Measurements from ENCODE around the gene PLEKHM1. TPM values are rescaled to one million over a fixed set of nuclear protein-coding genes. Genes with fewer than 3 reads are reported as not detected.
"Not testable (repeated sequence)": the region's sequence is repeated elsewhere in the genome, so short reads cannot be mapped to it uniquely, and the experiment has no call there.

Gene PLEKHM1
- total and polyA plus RNA-seq, 2 donors (not counting 3 experiments of a cell fraction or from before 2014, with no cell fraction given): 29.7 to 52.0 TPM

DNA sequence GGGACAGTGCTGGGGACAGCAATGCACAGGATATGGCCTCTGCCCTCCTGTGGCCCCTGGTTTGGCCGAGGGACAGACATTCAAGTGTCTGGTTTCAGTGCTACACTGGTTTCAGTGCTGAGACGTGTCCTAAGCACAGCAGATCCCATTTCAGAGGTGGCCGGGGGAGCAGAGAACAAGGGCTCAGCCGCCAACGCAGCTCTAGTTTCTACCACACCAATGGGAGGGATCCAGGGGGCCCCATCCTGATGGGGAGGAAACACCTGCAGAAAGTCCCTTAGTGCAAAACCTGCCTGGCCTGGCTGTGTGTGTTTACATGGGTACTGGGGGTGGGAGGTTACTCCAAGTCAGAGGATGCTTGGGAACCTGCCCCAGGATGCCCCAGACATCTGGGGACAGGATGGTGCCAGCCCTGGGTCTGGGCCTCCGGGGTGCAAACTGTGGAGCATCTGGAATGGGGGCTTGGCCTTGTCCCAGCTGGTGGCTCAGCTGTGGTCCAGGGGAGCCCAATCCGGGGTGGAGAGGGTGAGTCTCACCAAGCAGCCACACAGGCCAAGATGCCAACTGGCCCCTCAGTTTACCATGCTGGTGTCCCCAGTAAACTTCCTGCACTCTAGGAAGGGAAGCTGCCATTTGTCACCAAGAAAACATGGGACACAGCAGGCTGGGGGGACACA lies 49.5 kb downstream of the PLEKHM1 start:
- H4K20me1 ChIP-seq (replicated peaks; ENCODE audit: control insufficient read depth, extremely low read depth, insufficient read depth, low read length); H3K4me3 ChIP-seq (replicated peaks in 1 of 3; ENCODE audit: insufficient read depth in 1 of 3, low read depth in 1 of 3, low read length in 3 of 3); H3K27me3 ChIP-seq (ENCODE audit: control insufficient read depth in 2 of 2, insufficient read depth in 2 of 2, low read length in 2 of 2); H3K9ac ChIP-seq (replicated peaks; ENCODE audit: extremely low read depth, insufficient read depth, low read length); H3K9me3 ChIP-seq (replicated peaks; ENCODE audit: control insufficient read depth, insufficient read depth, low read length); dilution Hi-C loops (cut with MboI; ENCODE audit: extremely low pct_ligation_motif_present, low sequenced_read_pairs); intact Hi-C loops (cut with micrococcal nuclease); H3K9me1 ChIP-seq (replicated peaks; ENCODE audit: control insufficient read depth, extremely low read depth, insufficient read depth, low read length); POLR2A ChIA-PET; BruUV-seq (replicated peaks); H2AFZ ChIP-seq (ENCODE audit: low read depth, low read length); FAIRE-seq; H3K36me3 ChIP-seq (ENCODE audit: control insufficient read depth in 2 of 2, extremely low read depth in 1 of 2, insufficient read depth in 2 of 2, low read length in 2 of 2); H3K4me2 ChIP-seq (ENCODE audit: insufficient read depth, low read length); H3K79me2 ChIP-seq (ENCODE audit: control insufficient read depth, insufficient read depth, low read length): not testable (repeated sequence)
- CTCF ChIA-PET: interaction anchor here (1.0 kb wide), 1 partner anchor 13 kb away, joined by 3 read pairs; no protein-coding TSS in a partner anchor
- Histone ChIP-seq H3K4me1 (ENCODE audit: control insufficient read depth, extremely low read depth, insufficient read depth, low read length) (peaks cover 20% of the 10 kb centered on the region), H3K27ac (ENCODE audit: insufficient read depth, low read depth, low read length) (peak overlapping the region; percentile 8)
- peak; percentile 76 for DNase-seq (ENCODE audit: low read depth, low spot score)

DNA sequence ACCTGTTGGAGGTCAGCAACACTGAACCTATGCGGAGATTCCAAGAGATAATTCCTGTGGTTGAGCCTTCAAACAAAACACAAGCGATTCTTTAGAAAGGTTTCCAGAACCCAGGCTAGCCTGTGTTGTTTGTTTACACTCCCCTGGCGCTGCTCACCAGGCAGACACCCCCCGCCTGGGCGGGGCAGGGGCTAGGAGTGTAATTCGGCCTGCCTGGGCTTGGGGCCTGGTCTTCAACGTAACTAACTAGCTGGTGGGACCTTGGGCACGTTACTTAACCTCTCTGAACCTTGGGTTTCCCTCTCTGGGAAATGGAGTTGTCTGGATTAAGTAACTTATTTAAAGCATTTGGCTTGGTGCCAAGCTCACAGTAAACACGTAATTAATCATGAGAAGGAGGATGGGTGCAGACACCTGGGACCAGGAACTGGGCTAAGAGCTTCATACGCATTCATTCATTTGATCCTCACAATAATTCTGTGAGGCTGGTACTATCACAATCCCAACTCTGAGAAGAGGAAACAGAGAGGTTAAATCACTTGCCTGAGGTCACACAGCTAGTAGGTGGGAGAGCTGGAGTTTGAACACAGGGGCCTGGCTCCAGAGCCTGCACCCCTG lies 50.3 kb downstream of the PLEKHM1 start:
- POLR2A ChIA-PET: no interaction called here
- H3K4me3 ChIP-seq (replicated peaks in 1 of 3; ENCODE audit: insufficient read depth in 1 of 3, low read depth in 1 of 3, low read length in 3 of 3): no peak overlapping the region
- H3K9me1 ChIP-seq (replicated peaks; ENCODE audit: control insufficient read depth, extremely low read depth, insufficient read depth, low read length): no peaks in the 10 kb centered on the region
- dilution Hi-C loops (cut with MboI; ENCODE audit: extremely low pct_ligation_motif_present, low sequenced_read_pairs) (no loop called here), intact Hi-C loops (cut with micrococcal nuclease) (no loop called here)
- peak overlapping the region; percentile 8 for H3K27ac ChIP-seq (ENCODE audit: insufficient read depth, low read depth, low read length)
- no TSS peak for BruUV-seq (replicated peaks)
- peak; percentile 55 for DNase-seq (ENCODE audit: low read depth, low spot score)
- FAIRE-seq: peak; percentile 58
- H3K36me3 ChIP-seq (ENCODE audit: control insufficient read depth in 2 of 2, extremely low read depth in 1 of 2, insufficient read depth in 2 of 2, low read length in 2 of 2): peaks cover 0 to 6% of the 10 kb centered on the region in 2 experiments
- no peaks in the 10 kb centered on the region for H3K79me2 ChIP-seq (ENCODE audit: control insufficient read depth, insufficient read depth, low read length)
- TF ChIP-seq, protein P1, sequence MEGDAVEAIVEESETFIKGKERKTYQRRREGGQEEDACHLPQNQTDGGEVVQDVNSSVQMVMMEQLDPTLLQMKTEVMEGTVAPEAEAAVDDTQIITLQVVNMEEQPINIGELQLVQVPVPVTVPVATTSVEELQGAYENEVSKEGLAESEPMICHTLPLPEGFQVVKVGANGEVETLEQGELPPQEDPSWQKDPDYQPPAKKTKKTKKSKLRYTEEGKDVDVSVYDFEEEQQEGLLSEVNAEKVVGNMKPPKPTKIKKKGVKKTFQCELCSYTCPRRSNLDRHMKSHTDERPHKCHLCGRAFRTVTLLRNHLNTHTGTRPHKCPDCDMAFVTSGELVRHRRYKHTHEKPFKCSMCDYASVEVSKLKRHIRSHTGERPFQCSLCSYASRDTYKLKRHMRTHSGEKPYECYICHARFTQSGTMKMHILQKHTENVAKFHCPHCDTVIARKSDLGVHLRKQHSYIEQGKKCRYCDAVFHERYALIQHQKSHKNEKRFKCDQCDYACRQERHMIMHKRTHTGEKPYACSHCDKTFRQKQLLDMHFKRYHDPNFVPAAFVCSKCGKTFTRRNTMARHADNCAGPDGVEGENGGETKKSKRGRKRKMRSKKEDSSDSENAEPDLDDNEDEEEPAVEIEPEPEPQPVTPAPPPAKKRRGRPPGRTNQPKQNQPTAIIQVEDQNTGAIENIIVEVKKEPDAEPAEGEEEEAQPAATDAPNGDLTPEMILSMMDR (IDR thresholded peaks at IDR 0.05; ENCODE audit: extremely low read depth in 1 of 2, insufficient read depth in 1 of 2, low read depth in 1 of 2, low read length in 2 of 2): no peak
- TF ChIP-seq MYC (IDR thresholded peaks at IDR 0.05; ENCODE audit: low read depth, low read length): no peak
- no peak for TF ChIP-seq GATA2 (IDR thresholded peaks at IDR 0.05; ENCODE audit: insufficient read depth, insufficient read length, low read depth, low read length)
- TF ChIP-seq JUN (IDR thresholded peaks at IDR 0.05; ENCODE audit: borderline replicate concordance, insufficient read depth, insufficient read length, low read depth): no peak
- TF ChIP-seq POLR2AphosphoS5 (IDR thresholded peaks at IDR 0.05; ENCODE audit: insufficient read depth, low read depth, low read length): no peak
- no peak for TF ChIP-seq POLR2A (IDR thresholded peaks at IDR 0.05; ENCODE audit: low read depth, low read length)
- no peak for TF ChIP-seq FOS (IDR thresholded peaks at IDR 0.05; ENCODE audit: borderline replicate concordance, insufficient read depth, low read length)
- H3K27me3 ChIP-seq (ENCODE audit: control insufficient read depth in 2 of 2, insufficient read depth in 2 of 2, low read length in 2 of 2): no peaks in the 10 kb centered on the region
- H3K4me1 ChIP-seq (ENCODE audit: control insufficient read depth, extremely low read depth, insufficient read depth, low read length): peaks cover 20% of the 10 kb centered on the region
- H4K20me1 ChIP-seq (replicated peaks; ENCODE audit: control insufficient read depth, extremely low read depth, insufficient read depth, low read length): no peaks in the 10 kb centered on the region
- H3K9me3 ChIP-seq (replicated peaks; ENCODE audit: control insufficient read depth, insufficient read depth, low read length): no peaks in the 10 kb centered on the region
- H3K9ac ChIP-seq (replicated peaks; ENCODE audit: extremely low read depth, insufficient read depth, low read length): no peak overlapping the region
- CTCF ChIA-PET: no interaction called here
- H2AFZ ChIP-seq (ENCODE audit: low read depth, low read length): no peak overlapping the region
- H3K4me2 ChIP-seq (ENCODE audit: insufficient read depth, low read length): no peak overlapping the region

All from endothelial cell of umbilical vein (primary cell).